Gastroesophageal sphincter (tissue), 4 donors: ENCODE results near the gene CLDN12. TPM values are rescaled to one million over a fixed set of nuclear protein-coding genes. Genes with fewer than 3 reads are reported as not detected.

Experiments
- ATAC-seq: fragments of 150-250 bp; one replicate; pipeline ENCODE4 v1.9.1; 2016; ENCODE audit warnings: mild to moderate bottlenecking, moderate library complexity
- H3K27ac ChIP-seq, 4 donors: fragments of 200-600 bp; sonication (generic) in 3 of 4; 1 replicate in 3 of 4; 2 replicates in 1 of 4; pipeline ENCODE4 v1.5.1; 2016 to 2019
- H3K27me3 ChIP-seq: fragments of 200-600 bp; sonication (generic); one replicate; pipeline ENCODE4 v1.5.1; 2019
- H3K36me3 ChIP-seq, 2 donors: fragments of 200-600 bp; sonication (generic); one replicate each; pipeline ENCODE4 v1.5.1; 2019; ENCODE audit warnings: control low read depth in 1 of 2
- H3K4me1 ChIP-seq, 3 donors: fragments of 200-600 bp; sonication (generic); 1 replicate in 2 of 3; 2 replicates in 1 of 3; pipeline ENCODE4 v1.5.1; 2016 to 2019; ENCODE audit warnings: control low read depth in 2 of 3
- H3K4me3 ChIP-seq, 2 donors: fragments of 200-600 bp; sonication (generic); one replicate each; pipeline ENCODE4 v1.5.1; 2019; ENCODE audit warnings: mild to moderate bottlenecking in 1 of 2, moderate library complexity in 1 of 2
- H3K9me3 ChIP-seq, 3 donors: fragments of 200-600 bp; sonication (generic); one replicate each; pipeline ENCODE4 v1.5.1; 2017 to 2019; ENCODE audit warnings: control low read depth in 2 of 3
- CTCF ChIP-seq, 4 experiments: fragments of 200-600 bp in 2 of 4; fragments of 450-650 bp in 2 of 4; sonication (generic) in 1 of 4; IDR thresholded peaks; one replicate each; pipeline ENCODE4 v1.5.1; 2017 to 2019; ENCODE audit warnings: antibody characterized with exemption in 4 of 4, mild to moderate bottlenecking in 2 of 4, moderate library complexity in 2 of 4
- EP300 ChIP-seq: sonication (generic); formaldehyde crosslinking; IDR thresholded peaks from one replicate; pipeline ENCODE4 v1.6.1; 2017; ENCODE audit warnings: antibody characterized with exemption, mild to moderate bottlenecking
- POLR2A ChIP-seq, 2 donors: fragments of 450-650 bp; IDR thresholded peaks; one replicate each; pipeline ENCODE4 v1.6.1; 2017; ENCODE audit warnings: antibody characterized with exemption in 2 of 2, mild to moderate bottlenecking in 2 of 2, moderate library complexity in 1 of 2
- POLR2AphosphoS5 ChIP-seq: sonication (generic); formaldehyde crosslinking; IDR thresholded peaks from one replicate; pipeline ENCODE4 v1.6.1; 2017; ENCODE audit warnings: antibody characterized with exemption
- WGBS, 2 donors: methylation state at CpG; one replicate each; pipeline ENCODE4 v1.1.5; 2018; ENCODE audit warnings: low coverage in 1 of 2; 5-methylcytosine and 5-hydroxymethylcytosine counted together
- total RNA-seq, 4 donors: library from RNA; depleted of rRNA; stranded (reverse); fragments of >200 nt; gene quantifications; one replicate each; pipeline ENCODE4 v1.1.0, GENCODE V29; 2016

The CLDN12 gene
- total RNA-seq, 4 donors from 2014 or later = 23.6 to 64.1 (median 27.4) TPM

GRCh38 chr7:90446137-90446899, 43.1 kb downstream of the CLDN12 start:
- no peak for TF ChIP-seq CTCF (IDR thresholded peaks at IDR 0.05)
- no peak for TF ChIP-seq POLR2AphosphoS5
- TF ChIP-seq POLR2A (IDR thresholded peaks at IDR 0.05) = no peak
- TF ChIP-seq EP300 = no peak
- 43 to 49% methylated on average over 3 to 4 of the region's 4 CpGs for WGBS, 2 donors

GRCh38 chr7:90453259-90453891, 50.1 kb downstream of the CLDN12 start:
- Histone ChIP-seq H3K9me3 (no peaks in the 10 kb centered on the region), H3K4me1 (peaks cover 0 to 4% (median 0%) of the 10 kb centered on the region in 3 donors), H3K4me3 (no peak overlapping the region), H3K27ac (no peak overlapping the region), H3K36me3 (no peaks in the 10 kb centered on the region), H3K27me3 (no peaks in the 10 kb centered on the region)
- no peak for ATAC-seq
- no peak for TF ChIP-seq CTCF (IDR thresholded peaks at IDR 0.05)
- TF ChIP-seq POLR2AphosphoS5 = no peak
- TF ChIP-seq POLR2A (IDR thresholded peaks at IDR 0.05) = no peak
- no peak for TF ChIP-seq EP300

More at GRCh38 chr7:90446137-90446899, 43.1 kb downstream of the CLDN12 start:
- H3K4me3 ChIP-seq = no peak overlapping the region
- ATAC-seq = no peak
- H3K4me1 ChIP-seq = no peaks in the 10 kb centered on the region
- no peaks in the 10 kb centered on the region for H3K9me3 ChIP-seq
- no peak overlapping the region for H3K27ac ChIP-seq
- H3K27me3 ChIP-seq = no peaks in the 10 kb centered on the region
- H3K36me3 ChIP-seq = no peaks in the 10 kb centered on the region

GRCh38 chr7:90453931-90454330, 50.7 kb downstream of the CLDN12 start:
- no peak for TF ChIP-seq CTCF (IDR thresholded peaks at IDR 0.05)
- 24 to 25% methylated on average over 1 of the region's 1 CpG for WGBS, 2 donors
- no peaks in the 10 kb centered on the region for H3K9me3 ChIP-seq

GRCh38 chr7:90455163-90456030, 52.1 kb downstream of the CLDN12 start:
- TF ChIP-seq EP300 = no peak
- TF ChIP-seq POLR2A (IDR thresholded peaks at IDR 0.05) = no peak
- no peak for TF ChIP-seq POLR2AphosphoS5
- TF ChIP-seq CTCF (IDR thresholded peaks at IDR 0.05) = peak; percentile 38 to 68 (median 62)
- ATAC-seq = peak; percentile 62
- Histone ChIP-seq H3K9me3 (no peaks in the 10 kb centered on the region), H3K4me3 (peak overlapping the region in 1 of 2 donors; percentile 11), H3K27me3 (no peaks in the 10 kb centered on the region), H3K4me1 (peaks cover 0 to 4% (median 0%) of the 10 kb centered on the region in 3 donors), H3K36me3 (no peaks in the 10 kb centered on the region), H3K27ac (no peak overlapping the region)
- 21 to 30% methylated on average over 6 of the region's 6 CpGs for WGBS, 2 donors

More at GRCh38 chr7:90453931-90454330, 50.7 kb downstream of the CLDN12 start:
- no peak for ATAC-seq
- H3K4me1 ChIP-seq = peaks cover 0 to 4% (median 0%) of the 10 kb centered on the region in 3 donors
- no peak overlapping the region for H3K27ac ChIP-seq
- no peak overlapping the region for H3K4me3 ChIP-seq
- no peaks in the 10 kb centered on the region for H3K27me3 ChIP-seq
- H3K36me3 ChIP-seq = no peaks in the 10 kb centered on the region
